ENCODE data around the gene ALDH5A1.

ALDH5A1 gene

GRCh38 chr6:24524805-24525204 lies 30.0 kb downstream of the ALDH5A1 start:
- DNase-seq (ENCODE audit: low spot score), result no peak

GRCh38 chr6:24529985-24530384 lies 35.2 kb downstream of the ALDH5A1 start:
- no peak for DNase-seq (ENCODE audit: low spot score)

- no peak for DNase-seq (ENCODE audit: low spot score)
These were observed 39.6 kb downstream of the ALDH5A1 start for GRCh38 chr6:24534329-24534728.

GRCh38 chr6:24535210-24535609 lies 40.4 kb downstream of the ALDH5A1 start:
- no peak for DNase-seq (ENCODE audit: low spot score)

- DNase-seq (ENCODE audit: low spot score), result no peak
These were observed 41.7 kb downstream of the ALDH5A1 start for GRCh38 chr6:24536466-24536865.

- no peak for DNase-seq (ENCODE audit: low spot score)
These were observed 42.4 kb downstream of the ALDH5A1 start for GRCh38 chr6:24537082-24537699.

GRCh38 chr6:24537771-24538385 lies 43.1 kb downstream of the ALDH5A1 start:
- DNase-seq (ENCODE audit: low spot score), result no peak

GRCh38 chr6:24539416-24539815 lies 44.6 kb downstream of the ALDH5A1 start:
- DNase-seq (ENCODE audit: low spot score), result no peak

- no peak for DNase-seq (ENCODE audit: low spot score)
These were observed 45.4 kb downstream of the ALDH5A1 start for GRCh38 chr6:24540197-24540596.

- DNase-seq (ENCODE audit: low spot score), result no peak
These were observed 48.9 kb downstream of the ALDH5A1 start for GRCh38 chr6:24543683-24544082.

GRCh38 chr6:24545183-24545582 lies 50.4 kb downstream of the ALDH5A1 start:
- DNase-seq (ENCODE audit: low spot score), result no peak

- peak; percentile 8 for DNase-seq (ENCODE audit: low spot score)
These were observed 50.9 kb downstream of the ALDH5A1 start for GRCh38 chr6:24545691-24546090.

GRCh38 chr6:24546439-24546838 lies 51.7 kb downstream of the ALDH5A1 start:
- DNase-seq (ENCODE audit: low spot score), result no peak

- peak; percentile 43 for DNase-seq (ENCODE audit: low spot score)
These were observed 52.5 kb downstream of the ALDH5A1 start for GRCh38 chr6:24547243-24547642.

- no peak for DNase-seq (ENCODE audit: low spot score)
These were observed 54.4 kb downstream of the ALDH5A1 start for GRCh38 chr6:24549158-24549557.

- DNase-seq (ENCODE audit: low spot score), result no peak
These were observed 55.0 kb downstream of the ALDH5A1 start for GRCh38 chr6:24549674-24550353.

GRCh38 chr6:24551139-24551538 lies 56.4 kb downstream of the ALDH5A1 start:
- DNase-seq (ENCODE audit: low spot score), result no peak

GRCh38 chr6:24554474-24554873 lies 59.7 kb downstream of the ALDH5A1 start:
- no peak for DNase-seq (ENCODE audit: low spot score)

- DNase-seq (ENCODE audit: low spot score), result no peak
These were observed 63.7 kb downstream of the ALDH5A1 start for GRCh38 chr6:24558516-24558915.

- no peak for DNase-seq (ENCODE audit: low spot score)
These were observed 69.3 kb downstream of the ALDH5A1 start for GRCh38 chr6:24564081-24564480.

GRCh38 chr6:24565196-24565595 lies 70.4 kb downstream of the ALDH5A1 start:
- DNase-seq (ENCODE audit: low spot score), result no peak

- DNase-seq (ENCODE audit: low spot score), result no peak
These were observed 71.4 kb downstream of the ALDH5A1 start for GRCh38 chr6:24566020-24566767.

- DNase-seq (ENCODE audit: low spot score), result no peak
These were observed 73.9 kb downstream of the ALDH5A1 start for GRCh38 chr6:24568683-24569082.
